Gastrocnemius medialis (tissue), 4 donors: ENCODE results near the gene CHRNA9. TPM values are rescaled to one million over a fixed set of nuclear protein-coding genes. Genes with fewer than 3 reads are reported as not detected.

Experiments used
- ATAC-seq, 2 donors: fragments of 150-250 bp; one replicate each; pipeline ENCODE4 v1.9.1; 2016
- DNase-seq, 2 donors: peaks; one replicate each; pipeline ENCODE4 v3.0.0-alpha.2; 2019
- H3K27ac ChIP-seq, 4 donors: fragments of 200-600 bp; sonication (generic); 1 replicate in 1 of 4; 2 replicates in 3 of 4; pipeline ENCODE4 v1.5.1; 2016 to 2018; ENCODE audit warnings: mild to moderate bottlenecking in 2 of 4, moderate library complexity in 1 of 4
- H3K27me3 ChIP-seq, 3 donors: fragments of 200-600 bp; sonication (generic) in 2 of 3; 1 replicate in 1 of 3; 2 replicates in 2 of 3; pipeline versions ENCODE4 v1.5.1 to v1.6.0; 2016 to 2019; ENCODE audit warnings: mild to moderate bottlenecking in 1 of 3, moderate library complexity in 1 of 3
- H3K36me3 ChIP-seq, 2 donors: fragments of 200-600 bp; sonication (generic) in 1 of 2; one replicate each; pipeline ENCODE4 v1.5.1; 2017 to 2018
- H3K4me1 ChIP-seq, 2 donors: fragments of 200-600 bp; sonication (generic) in 1 of 2; one replicate each; pipeline ENCODE4 v1.5.1; 2016 to 2017; ENCODE audit warnings: mild to moderate bottlenecking in 2 of 2
- H3K4me3 ChIP-seq, 4 donors: fragments of 200-600 bp; sonication (generic) in 3 of 4; 1 replicate in 1 of 4; 2 replicates in 3 of 4; pipeline ENCODE4 v1.5.1; 2016 to 2019; ENCODE audit warnings: mild to moderate bottlenecking in 2 of 4
- H3K9me3 ChIP-seq, 3 donors: fragments of 200-600 bp; sonication (generic) in 2 of 3; 1 replicate in 1 of 3; 2 replicates in 2 of 3; pipeline ENCODE4 v1.5.1; 2016 to 2019
- CTCF ChIP-seq, 5 experiments: fragments of 450-650 bp in 3 of 5; fragments of 200-600 bp in 2 of 5; sonication (generic) in 2 of 5; IDR thresholded peaks in 4 of 5; conservative IDR thresholded peaks in 1 of 5; 1 replicate in 4 of 5; 2 replicates in 1 of 5; pipeline ENCODE4 v1.5.1; 2016 to 2019; ENCODE audit warnings: antibody characterized with exemption in 5 of 5, mild to moderate bottlenecking in 3 of 5, moderate library complexity in 3 of 5
- POLR2A ChIP-seq, 2 donors: fragments of 450-650 bp; IDR thresholded peaks; one replicate each; pipeline ENCODE4 v1.6.1; 2017; ENCODE audit warnings: antibody characterized with exemption in 2 of 2, mild to moderate bottlenecking in 2 of 2, moderate library complexity in 2 of 2
- in situ Hi-C, 4 donors: fragments of 200-750 bp; cut with MboI; loops; one replicate each; pipeline versions ENCODE4 v1.15.0 to v1.8.0; 2017; ENCODE audit warnings: low sequenced_read_pairs in 4 of 4
- intact Hi-C: fragments of 100-400 bp; cut with DNase I; formaldehyde crosslinking; loops from one replicate; pipeline ENCODE4 v1.15.1; 2023; ENCODE audit warnings: low total_unique reads
- total RNA-seq, 4 donors: library from RNA; depleted of rRNA; stranded (reverse); fragments of >200 nt; gene quantifications; one replicate each; pipeline versions ENCODE4 v1.1.0 to v1.2.3, GENCODE V29; 2016

CHRNA9 gene
- total RNA-seq, 4 donors from 2014 or later = not detected

- Histone ChIP-seq H3K36me3 (no peaks in the 10 kb centered on the region), H3K4me1 (peaks cover 11 to 19% of the 10 kb centered on the region in 2 donors), H3K9me3 (no peaks in the 10 kb centered on the region), H3K27me3 (no peaks in the 10 kb centered on the region), H3K4me3 (peak overlapping the region in 1 of 4 donors; percentile 29), H3K27ac (peak overlapping the region; percentile 26 to 82 (median 61))
- ATAC-seq (peak; percentile 96 to 98), DNase-seq (peak; percentile 79 to 85)
- in situ Hi-C loops (no loop called here), intact Hi-C loops (no loop called here)
- TF ChIP-seq POLR2A (IDR thresholded peaks at IDR 0.05) = no peak
- no peak for TF ChIP-seq CTCF (IDR thresholded peaks at IDR 0.05 in 4 of 5, conservative IDR thresholded peaks at IDR 0.05 in 1 of 5)
Measured at GRCh38 chr4:40395908-40396793, 61.0 kb downstream of the CHRNA9 start.

GRCh38 chr4:40399578-40399977 is 64.4 kb downstream of the CHRNA9 start:
- no peak overlapping the region for H3K27ac ChIP-seq
- no peaks in the 10 kb centered on the region for H3K9me3 ChIP-seq
- H3K4me3 ChIP-seq = no peak overlapping the region
- ATAC-seq (no peak), DNase-seq (no peak)
- in situ Hi-C loops (no loop called here), intact Hi-C loops (no loop called here)
- H3K27me3 ChIP-seq = no peaks in the 10 kb centered on the region
- TF ChIP-seq CTCF (IDR thresholded peaks at IDR 0.05 in 4 of 5, conservative IDR thresholded peaks at IDR 0.05 in 1 of 5) = no peak
- TF ChIP-seq POLR2A (IDR thresholded peaks at IDR 0.05) = no peak
- no peaks in the 10 kb centered on the region for H3K36me3 ChIP-seq
- peaks cover 11 to 19% of the 10 kb centered on the region in 2 donors for H3K4me1 ChIP-seq

- no peak overlapping the region for H3K27ac ChIP-seq
- in situ Hi-C loops (no loop called here), intact Hi-C loops (no loop called here)
- no peaks in the 10 kb centered on the region for H3K9me3 ChIP-seq
- peaks cover 4 to 8% of the 10 kb centered on the region in 2 donors for H3K4me1 ChIP-seq
- DNase-seq (no peak), ATAC-seq (no peak)
- H3K36me3 ChIP-seq = no peaks in the 10 kb centered on the region
- no peaks in the 10 kb centered on the region for H3K27me3 ChIP-seq
- H3K4me3 ChIP-seq = no peak overlapping the region
- TF ChIP-seq POLR2A (IDR thresholded peaks at IDR 0.05) = no peak
- TF ChIP-seq CTCF (IDR thresholded peaks at IDR 0.05 in 4 of 5, conservative IDR thresholded peaks at IDR 0.05 in 1 of 5) = no peak
Measured at GRCh38 chr4:40401096-40401495, 66.0 kb downstream of the CHRNA9 start.

- H3K4me1 ChIP-seq = peaks cover 0 to 3% of the 10 kb centered on the region in 2 donors
- in situ Hi-C loops = no loop called here
- no peak overlapping the region for H3K4me3 ChIP-seq
- TF ChIP-seq CTCF (IDR thresholded peaks at IDR 0.05 in 4 of 5, conservative IDR thresholded peaks at IDR 0.05 in 1 of 5) (no peak), POLR2A (IDR thresholded peaks at IDR 0.05) (no peak)
- H3K36me3 ChIP-seq = no peaks in the 10 kb centered on the region
- no peaks in the 10 kb centered on the region for H3K9me3 ChIP-seq
- ATAC-seq (no peak), DNase-seq (no peak)
- H3K27ac ChIP-seq = no peak overlapping the region
- intact Hi-C loops = no loop called here
- no peaks in the 10 kb centered on the region for H3K27me3 ChIP-seq
Measured at GRCh38 chr4:40401631-40402030, 66.5 kb downstream of the CHRNA9 start.
